Hematopoietic multipotent progenitor cell treated with erythropoietin and hydrocortisone succinate and interleukin-3 and kit ligand, for 4 days (in vitro differentiated cells): ENCODE results near the gene ITPR3.

Experiments used
- DNase-seq: peaks from one replicate; pipeline ENCODE4 v3.0.0-alpha.2; 2015

Gene ITPR3

DNA sequence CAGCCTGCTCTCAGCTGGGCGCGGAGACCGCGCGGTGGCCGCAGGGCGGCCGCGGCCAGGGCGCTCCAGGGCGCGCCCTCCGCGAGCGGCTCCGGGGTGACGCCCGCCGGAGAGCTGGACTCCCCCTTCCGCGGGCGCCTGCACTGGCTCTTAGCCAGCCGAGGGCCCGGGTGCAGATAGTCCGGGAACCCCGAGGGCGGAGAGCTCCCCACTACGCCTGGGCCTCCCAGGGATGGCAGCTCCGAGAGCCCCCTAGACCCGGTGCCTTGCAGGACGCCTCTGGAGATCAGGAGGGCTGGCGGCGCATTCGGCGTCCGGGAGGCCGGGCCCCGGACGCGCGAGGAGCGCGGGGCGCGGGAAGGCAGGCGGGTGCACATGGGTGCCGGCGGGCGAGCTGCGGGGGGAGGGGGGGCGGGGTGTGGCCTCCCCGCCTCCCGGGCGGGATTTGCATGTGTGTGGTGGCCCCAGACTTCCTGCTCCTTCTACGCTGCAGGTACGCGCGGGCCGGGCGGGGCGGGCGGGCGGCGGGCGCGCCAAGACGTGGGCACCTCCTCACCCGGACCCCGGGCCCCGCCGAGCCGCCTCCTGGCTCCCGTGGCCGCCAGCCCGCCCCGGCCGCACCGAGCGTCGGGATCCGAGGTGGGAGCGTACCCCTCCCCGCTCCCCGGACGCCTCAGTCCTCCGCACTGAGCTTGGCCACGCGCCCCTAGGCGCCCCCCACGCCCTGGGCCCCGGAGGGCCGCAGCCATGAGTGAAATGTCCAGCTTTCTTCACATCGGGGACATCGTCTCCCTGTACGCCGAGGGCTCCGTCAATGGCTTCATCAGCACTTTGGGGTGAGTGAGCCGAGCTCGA is at the start of gene ITPR3:
Gene ITPR3, plus strand, starts transcription at position 467 of the 855 bp plus-strand sequence. Its CDS starts 281 bp downstream, at position 748.
- DNase-seq = peak; percentile 72

DNA sequence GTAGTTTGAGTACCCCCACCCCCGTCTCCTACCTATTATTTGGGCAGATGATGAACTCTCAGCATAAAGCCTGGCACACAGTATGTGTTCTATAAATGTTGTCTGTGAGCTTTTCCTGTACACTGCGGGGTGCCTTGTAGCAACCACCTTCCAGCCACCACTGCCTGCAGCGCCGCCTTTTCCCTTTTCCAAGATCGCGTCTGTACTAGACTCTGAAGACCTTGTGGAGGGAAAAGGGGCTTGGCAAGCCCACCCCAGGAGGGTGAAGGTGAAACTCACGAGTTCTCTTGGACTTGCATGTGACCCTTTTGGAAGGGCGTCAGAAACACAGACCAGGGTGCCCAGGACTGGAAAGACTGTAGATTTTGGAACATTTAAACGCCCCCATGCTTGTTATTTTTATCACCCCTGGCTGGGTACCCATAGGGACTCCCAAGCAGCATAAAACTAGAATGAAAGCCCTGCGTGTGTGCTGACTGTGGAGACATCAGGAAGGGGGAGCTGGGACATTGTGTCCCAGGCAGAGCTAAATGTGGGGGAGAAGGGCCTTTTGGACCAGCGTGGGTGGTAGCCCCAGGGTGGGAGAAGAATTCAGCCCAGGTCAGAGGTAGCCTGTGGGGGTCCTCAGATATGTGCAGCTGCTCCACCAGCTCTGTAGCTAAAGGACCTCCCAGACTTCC is 49.3 kb upstream of the ITPR3 start:
- DNase-seq = no peak

DNA sequence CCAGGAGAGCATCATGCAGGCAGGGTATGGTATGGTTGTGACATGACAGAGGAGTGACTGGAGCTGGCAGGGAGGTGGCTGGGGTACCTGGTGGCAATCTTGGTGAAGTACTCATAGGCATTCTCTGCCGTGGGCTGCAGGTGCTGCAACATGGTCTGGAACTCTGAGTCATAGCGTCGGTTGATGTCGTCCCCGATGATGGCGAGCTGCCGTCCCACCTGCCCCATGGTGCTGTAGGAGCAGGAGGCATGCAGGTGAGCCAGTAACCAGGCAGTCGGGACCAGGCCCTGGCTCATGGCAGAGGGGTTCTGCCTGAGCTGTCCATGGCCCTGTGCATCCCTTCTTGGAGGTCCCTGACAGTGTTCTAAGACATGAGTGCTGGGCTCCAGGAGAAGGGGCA is 45.9 kb upstream of the ITPR3 start:
- DNase-seq = no peak

DNA sequence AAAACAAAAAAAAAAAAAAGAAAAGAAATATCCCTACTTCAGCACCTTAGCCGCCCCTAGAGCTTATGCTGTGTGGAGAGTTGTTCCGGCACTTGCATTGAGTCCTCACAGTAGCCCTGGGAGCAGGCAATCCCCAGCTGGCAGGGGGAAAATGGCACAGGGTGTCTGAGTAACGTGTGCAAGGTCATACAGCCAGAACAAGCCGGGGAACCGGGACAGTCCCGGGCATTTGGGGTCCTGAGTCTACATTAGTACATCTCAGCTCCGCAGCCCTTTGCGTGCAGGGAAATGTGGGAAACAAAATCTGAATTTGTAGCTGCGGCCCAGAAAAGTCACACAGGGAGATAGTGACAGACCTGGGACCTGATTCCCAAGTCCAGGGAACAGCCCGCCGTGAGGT is 44.5 kb upstream of the ITPR3 start:
- no peak for DNase-seq

DNA sequence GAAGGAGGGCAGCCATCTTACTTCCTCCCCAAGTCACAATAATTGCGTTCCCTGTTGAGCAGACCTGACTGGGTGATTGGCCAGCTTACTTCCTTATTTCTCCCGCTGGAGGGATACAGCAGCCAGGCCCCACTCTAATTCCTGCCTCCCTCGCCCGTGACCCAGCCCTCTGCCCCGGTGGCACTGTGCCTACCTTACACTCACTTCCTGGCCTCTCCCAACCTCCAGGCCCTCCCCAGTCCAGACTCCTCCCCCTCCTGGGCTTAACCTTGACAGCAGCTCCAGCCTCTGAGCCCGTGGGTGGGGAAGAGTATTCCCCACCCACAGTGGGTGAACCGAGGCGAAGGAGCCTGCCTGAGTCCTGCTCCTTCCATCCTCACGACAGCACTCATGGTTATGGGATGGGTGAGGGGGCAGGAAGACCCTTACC is 44.0 kb upstream of the ITPR3 start:
- peak; percentile 87 for DNase-seq

DNA sequence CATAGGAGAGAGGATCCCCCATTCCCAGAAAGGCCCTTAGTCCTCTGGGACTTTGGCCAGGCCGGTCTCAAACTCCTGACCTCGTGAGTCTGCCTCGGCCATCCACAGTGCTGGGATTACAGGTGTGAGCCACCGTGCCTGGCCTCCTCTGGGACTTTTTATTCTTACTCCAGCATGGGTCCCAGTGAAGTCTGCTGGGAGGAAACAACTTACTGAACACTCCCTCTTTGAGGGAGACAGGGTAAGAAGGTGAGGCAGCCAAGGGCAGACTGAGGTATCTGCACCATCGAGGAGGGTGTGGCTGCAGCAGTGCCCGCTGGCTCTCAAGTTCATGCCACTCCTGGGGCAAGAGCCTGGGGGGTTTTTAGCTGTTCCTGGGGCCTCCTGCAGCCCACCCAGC is 43.4 kb upstream of the ITPR3 start:
- DNase-seq = no peak

DNA sequence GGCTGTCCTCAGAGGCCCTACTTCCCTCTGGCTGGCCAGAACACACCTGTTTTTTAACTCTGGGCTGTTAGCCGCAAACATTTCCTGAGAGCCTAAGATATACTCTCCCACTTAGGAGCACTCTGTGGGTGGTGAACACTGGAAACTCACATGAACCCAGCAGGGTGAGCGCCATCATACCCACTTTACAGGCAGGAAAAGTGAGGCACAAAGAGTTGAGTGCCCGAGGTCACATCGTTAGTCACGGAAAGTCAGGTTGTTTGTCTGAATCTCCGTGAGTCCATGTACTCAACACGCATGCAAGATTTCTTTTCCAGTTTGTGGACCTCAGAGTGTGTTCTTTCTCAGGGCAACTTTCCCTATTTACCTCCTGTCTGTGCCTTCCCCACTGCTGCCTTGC is 43.0 kb upstream of the ITPR3 start:
- no peak for DNase-seq

DNA sequence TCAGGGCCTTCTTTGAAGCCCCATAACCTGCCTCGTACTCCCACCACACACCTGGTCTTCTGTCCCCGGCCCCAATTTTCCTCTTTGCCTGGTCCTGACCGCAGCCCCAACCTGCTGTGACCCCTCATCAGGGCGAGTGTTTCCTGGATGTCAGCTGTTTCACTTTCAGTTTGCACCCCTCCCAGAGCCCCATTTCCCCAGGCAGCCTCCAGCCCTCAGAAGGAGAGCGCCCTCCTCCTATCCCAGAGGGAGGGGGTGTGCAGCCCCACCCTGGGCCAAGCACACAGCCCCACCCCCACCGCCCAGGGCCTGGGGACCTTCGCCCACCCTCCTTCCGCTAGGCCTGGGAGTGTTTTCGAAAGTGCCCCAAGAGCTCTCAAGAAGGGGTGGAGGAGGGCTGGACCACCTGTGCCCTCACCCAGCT is 42.5 kb upstream of the ITPR3 start:
- DNase-seq = peak; percentile 65

DNA sequence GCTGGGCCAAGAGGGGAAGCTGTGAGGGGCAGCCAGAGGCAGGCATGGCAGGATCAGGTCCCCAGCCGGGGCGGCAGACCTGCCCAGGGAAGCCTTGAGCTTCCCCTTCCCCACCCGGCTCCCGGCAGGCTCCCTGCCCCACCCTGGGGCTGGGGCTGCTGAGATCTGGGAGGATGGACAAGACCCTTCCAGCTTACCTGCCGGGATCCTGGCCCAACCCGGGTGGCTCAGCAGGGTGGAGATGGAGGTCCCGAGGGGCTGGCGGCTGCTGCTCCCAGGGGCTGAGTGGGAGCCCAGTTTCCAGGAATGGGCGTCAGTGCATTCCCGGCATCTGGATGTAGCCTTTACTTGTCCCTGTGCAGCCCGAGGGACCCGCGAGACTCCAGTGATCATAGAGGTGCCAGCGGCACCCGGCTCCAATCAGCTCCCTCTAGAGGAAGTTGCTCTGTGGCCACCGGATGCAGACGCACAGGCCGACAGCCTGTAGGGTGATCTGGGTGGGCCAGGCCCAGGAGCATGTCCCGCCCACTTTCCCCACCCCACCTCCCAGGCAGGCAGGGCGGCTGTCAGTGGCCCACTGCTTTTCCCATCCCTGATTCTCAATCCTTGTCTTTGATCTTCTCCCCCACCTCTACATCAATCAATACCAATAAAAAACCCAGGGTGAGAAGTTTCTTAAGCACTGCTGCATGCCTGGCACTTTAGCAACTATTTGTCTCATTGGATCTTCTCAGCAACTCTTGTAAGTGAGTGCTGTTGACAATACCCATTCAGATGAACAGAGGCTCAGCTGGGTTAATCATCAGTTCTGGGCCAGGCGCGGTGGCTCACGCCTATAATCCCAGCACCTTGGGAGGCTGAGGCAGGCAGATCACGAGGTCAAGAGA is 41.1 kb upstream of the ITPR3 start, which contains the start of gene BAK1:
Gene BAK1, minus strand, starts transcription at position 449 of the 887 bp plus-strand sequence. CDS start 2,672 bp downstream, outside the sequence.
- DNase-seq = peak; percentile 96

DNA sequence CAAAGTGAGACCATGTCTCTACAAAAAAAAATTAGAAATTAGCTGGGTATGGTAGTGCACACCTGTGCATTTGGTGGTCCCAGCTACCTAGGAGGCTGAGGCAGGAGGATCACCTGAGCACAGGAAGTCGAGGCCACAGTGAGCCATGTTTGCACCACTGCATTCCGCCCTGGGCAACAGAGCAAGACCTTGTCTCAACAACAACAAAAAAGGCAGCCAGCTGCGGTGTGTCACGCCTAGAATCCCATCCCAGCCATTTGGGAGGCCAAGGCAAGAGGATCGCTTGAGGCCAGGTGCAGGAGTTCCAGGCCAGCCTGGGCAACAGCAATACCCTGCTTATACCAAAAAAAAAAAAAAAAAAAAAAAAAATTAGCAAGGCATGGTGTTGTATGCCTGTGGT is 39.9 kb upstream of the ITPR3 start:
- DNase-seq = no peak

DNA sequence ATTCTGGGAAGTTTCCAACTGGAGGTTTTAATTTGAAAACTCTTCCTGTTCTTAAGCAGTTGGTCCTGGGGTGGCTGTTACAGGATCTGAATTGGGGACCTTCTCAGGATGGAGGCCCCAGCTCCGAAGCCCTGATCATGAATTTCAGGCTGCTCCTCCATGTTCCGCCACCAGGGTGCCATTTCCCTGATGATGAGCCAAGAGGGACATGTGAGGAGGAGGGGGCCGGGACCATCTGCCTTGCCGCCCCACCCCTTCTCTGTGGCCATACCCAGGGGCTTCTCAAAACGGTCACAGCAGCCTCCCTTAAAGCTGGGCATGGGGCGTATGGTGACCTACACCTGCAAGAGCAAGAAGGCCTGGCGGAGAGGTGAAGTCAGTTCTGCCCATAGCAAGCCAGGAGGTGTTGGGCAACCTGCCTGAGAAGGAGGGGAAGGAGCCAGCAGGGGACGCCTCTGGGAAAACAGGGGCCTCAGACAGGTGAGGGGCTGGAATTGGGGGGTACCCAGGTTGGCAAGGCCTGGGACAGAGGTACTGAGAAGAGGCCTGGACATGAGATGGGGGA is 37.4 kb upstream of the ITPR3 start:
- no peak for DNase-seq

DNA sequence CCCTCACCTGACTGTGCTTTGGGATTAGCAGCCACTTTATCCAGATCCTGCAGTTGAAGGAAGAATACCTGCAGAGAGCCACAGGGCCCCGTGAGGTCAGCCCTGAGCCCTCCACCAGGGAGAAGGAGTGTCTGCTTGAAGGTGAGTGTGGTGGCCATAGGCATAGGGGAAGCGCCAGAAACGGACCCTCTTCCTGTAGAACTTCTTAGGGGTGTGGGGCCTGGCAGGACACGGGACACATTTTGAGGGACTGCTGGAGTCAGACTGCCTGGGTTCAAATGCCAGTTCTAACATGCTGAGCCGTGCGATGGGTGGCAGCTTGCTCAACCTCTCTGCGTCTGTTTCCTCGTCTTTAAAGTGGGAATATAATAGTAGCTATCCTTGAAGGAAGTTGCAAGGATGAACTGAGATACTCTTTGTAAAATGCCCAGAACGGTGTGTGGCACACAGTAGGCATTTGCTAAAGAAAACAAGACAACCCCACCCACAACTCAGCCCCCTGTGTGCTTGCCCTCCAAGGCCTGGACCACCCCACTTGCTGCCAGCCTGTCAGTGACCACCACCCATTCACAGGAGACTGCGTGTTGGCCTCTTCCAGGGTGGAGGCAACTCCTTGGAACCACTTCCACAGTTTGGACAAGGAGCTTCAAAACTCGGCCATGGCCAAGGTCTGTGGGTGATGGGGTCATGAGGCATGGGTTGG is 36.3 kb upstream of the ITPR3 start:
- no peak for DNase-seq

DNA sequence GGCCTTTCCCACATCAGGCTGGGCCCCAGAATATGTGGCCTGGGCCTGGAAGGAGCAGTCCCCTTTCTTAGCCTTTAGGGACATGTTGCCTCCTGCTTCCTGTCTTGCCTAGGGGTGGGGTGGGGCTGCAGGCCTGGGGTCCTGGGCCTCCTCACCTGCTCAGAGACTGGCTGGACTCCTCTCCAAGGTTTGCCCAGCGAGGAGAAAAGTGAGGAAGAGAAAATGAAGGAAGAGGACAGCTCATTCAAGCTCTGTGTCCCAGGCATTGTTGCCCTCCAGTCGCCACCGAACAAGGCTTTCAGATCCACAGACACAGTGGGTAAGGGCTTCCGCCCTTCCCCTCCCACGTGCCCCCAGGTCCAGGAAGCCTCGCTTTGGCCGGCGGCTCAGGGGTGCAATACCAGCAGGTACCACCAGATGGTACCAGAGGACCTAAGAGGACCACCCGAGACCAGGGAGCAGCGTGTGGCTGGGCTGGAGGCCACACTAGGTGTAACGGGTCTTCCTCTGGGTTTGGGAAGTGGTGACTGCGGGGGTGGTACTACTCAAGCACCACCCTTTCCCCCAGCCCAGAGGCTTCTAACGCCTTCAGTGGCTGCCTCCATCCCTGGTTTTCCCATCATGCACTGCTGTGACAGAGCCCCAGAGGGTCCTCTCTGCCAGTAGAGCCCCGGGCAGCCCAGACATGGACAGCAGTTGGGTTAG is 35.6 kb upstream of the ITPR3 start:
- DNase-seq = peak; percentile 92

DNA sequence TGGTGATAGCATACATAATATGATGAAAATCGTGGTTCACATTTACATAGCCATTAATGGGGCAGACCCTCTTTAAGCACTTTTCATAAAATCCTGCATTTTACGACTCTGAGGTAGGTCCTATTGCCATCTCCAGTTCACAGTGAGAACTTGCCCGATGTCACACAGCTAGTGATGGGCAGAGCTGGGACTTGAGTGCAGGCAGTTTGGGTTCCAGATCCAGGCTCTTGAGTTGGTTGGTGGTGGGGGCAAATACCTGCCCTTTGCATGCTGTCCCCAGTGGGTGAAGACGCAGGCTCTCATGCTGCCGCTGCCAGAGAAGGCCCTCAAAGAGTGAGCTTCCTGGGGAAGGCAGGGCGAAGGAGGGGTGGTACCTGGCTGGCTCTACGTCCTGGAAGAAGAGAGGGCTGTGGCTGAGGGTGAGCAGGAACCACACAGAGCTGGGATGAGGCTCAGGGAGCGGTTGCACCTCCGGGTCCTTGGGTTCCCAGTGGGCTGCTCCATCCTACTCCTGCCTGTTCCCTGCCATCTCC is 34.9 kb upstream of the ITPR3 start:
- DNase-seq = no peak

DNA sequence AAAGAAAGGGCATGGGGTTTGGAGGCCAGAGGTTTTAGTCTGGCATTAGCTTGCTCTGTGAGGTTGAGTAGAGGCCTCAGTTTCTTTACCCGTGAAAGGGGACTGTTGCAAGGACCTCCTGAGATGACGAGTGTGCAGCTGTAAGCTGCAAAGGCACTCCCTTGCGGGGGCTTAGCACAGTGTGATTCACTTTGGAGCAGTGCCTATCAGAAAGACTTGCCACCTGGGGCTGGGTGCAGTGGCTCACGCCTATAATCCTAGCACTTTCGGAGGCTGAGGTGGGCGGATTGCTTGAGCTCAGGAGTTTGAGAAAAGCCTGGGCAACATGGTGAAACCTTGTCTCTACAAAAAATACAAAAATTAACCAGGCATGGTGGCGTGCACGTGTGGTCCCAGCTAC is 33.6 kb upstream of the ITPR3 start:
- no peak for DNase-seq

DNA sequence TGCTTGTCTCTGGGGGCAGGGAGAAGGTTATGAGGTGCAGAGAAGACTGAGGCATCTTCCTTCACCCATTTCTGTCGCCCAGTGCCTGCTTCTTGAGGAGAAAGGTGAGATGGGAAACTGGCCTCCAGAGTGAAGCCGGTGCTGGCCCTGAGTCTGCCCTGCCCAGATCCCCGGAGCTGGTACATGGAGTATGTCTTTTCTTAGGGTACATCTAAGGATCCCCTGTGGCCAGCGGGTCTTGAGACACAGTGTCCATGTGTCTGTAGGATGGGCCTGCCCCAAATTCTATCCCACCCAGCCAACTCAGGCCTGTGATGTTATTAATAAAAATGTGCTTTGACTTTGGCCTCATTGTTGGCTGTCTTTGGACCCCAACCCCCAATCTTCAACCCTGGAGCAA is 32.2 kb upstream of the ITPR3 start:
- DNase-seq = no peak

DNA sequence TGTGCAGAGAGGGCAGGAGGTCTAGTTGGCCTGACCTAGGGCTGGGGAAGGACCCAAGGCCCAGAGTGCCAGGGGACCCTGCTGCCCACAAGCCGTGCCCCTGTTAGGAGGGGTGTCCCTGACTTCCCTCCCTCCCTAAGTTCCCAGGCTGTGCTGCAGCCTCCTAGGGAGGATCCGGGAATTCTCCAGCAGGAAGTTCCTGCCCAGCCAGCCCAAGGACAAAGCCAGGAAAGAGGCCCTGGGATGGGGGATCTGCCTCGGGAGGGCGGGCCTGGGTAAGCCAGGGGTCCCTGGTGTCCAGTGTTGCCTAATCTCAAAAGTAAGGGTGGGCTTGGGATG is 31.8 kb upstream of the ITPR3 start:
- no peak for DNase-seq

DNA sequence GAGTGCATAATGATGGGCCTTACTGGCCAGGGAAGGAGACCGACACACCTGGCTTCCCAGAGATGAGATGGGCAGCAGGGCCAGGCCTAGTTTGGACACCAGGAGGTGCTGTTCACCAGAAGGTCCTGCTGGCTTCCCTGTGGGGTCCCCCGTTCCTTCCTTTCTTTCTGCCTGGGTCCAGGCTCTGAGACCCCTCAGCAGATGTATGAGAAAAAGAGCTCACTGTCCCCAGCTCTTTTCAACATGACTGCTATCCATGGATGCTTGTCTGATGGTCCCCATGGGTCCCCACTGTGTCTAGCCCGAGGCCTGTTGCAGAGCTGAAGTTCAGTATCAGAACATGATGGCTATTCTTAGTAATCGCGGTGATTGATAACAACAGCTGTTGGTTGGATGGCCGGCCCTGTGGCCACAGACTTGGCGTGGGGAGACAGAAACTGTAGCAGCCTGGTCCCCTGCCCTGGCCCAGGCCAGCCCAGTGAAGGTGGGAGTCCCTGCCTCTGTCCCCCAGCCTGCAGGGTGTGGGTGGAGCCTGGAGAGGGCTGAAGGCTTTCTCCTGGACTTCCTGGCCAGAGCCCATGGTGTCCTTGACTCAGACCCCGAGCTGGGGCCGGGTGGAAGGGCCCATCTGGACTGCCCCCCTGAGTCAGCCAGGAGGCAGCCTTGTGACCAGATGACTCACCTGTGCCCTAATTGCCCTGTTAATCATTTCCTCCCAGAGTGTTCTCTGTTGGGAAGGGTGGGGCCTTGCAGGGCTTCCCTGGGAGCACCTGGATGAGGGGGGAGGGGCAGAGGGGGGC is 31.2 kb upstream of the ITPR3 start:
- peak; percentile 62 for DNase-seq

DNA sequence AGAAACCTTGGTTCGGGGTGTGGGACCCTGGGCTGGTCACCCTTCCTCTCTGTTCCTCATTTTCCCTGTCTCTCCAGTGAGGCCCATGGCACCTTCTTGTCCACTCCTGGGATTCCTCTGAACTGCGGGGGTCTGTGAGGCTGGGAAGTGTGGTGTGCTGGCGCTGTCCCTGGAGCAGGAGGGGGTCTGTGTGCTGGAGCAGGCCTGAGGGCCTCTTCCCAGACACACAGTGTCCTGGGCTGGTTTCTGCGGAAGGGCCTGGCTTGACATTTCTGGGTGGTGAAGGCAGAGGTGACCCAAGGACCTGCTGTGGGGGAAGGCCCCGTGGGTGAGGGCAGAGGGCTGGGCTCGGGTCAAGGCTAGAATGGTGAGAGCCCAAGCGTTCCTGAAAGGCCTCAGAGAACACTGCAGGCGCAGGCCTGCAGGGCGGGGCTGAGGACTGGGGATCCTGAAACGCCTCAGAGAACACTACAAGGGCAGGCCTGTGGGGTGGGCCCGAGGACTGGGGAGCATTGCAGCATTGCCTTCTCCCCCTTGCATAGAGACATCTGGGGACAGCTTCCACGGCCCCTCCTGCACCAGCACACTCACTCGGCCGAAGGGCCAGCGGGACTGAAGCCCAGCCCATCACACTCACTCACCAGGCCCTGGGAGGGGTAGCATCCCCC is 30.5 kb upstream of the ITPR3 start:
- DNase-seq = no peak
